Vagina (tissue), 2 donors: ENCODE data around the gene SMAD5.

ENCODE experiments used
- CTCF ChIP-seq, 3 experiments: fragments of 450-650 bp in 2 of 3; fragments of 200-600 bp in 1 of 3; sonication (generic) in 1 of 3; IDR thresholded peaks; one replicate each; pipeline ENCODE4 v1.5.1; 2017 to 2019; ENCODE audit warnings: antibody characterized with exemption in 3 of 3, mild to moderate bottlenecking in 2 of 3, moderate library complexity in 2 of 3
- POLR2A ChIP-seq, 2 donors: fragments of 450-650 bp; IDR thresholded peaks; one replicate each; pipeline ENCODE4 v1.6.1; 2017; ENCODE audit warnings: antibody characterized with exemption in 2 of 2, mild to moderate bottlenecking in 2 of 2, moderate library complexity in 2 of 2
- POLR2AphosphoS5 ChIP-seq, 2 donors: sonication (generic); formaldehyde crosslinking; IDR thresholded peaks; one replicate each; pipeline ENCODE4 v1.9.0; 2017; ENCODE audit warnings: antibody characterized with exemption in 2 of 2, mild to moderate bottlenecking in 2 of 2, low read depth in 1 of 2; ENCODE audit not compliant: insufficient read depth in 1 of 2

- TF ChIP-seq POLR2AphosphoS5 (IDR thresholded peaks at IDR 0.05; ENCODE audit: insufficient read depth in 1 of 2, low read depth in 1 of 2) (no peak), POLR2A (IDR thresholded peaks at IDR 0.05) (no peak), CTCF (IDR thresholded peaks at IDR 0.05) (no peak)
These were observed 23.1 kb upstream of the SMAD5 start for GRCh38 chr5:136109453-136110135.
